B cell (primary cell): ENCODE measurements around the gene TMPRSS11D. TPM values are rescaled to one million over a fixed set of nuclear protein-coding genes. Genes with fewer than 3 reads are reported as not detected.

Experiments used
- ATAC-seq: fragments of 200-7000 bp; cut with Tn5 transposase; one replicate; pipeline ENCODE4 v1.10.0; 2021; ENCODE audit warnings: low read depth, mild to moderate bottlenecking, moderate number of reproducible peaks, moderate library complexity
- CTCF ChIA-PET: fragments of 350-600 bp; sonication (Branson Sonifier 250); formaldehyde crosslinking; loops from one replicate; lab custom pipeline; 2021; ENCODE audit warnings: antibody characterized with exemption, inconsistent platforms; lab: Charles Lee
- POLR2A ChIA-PET: fragments of 350-600 bp; sonication (Branson Sonifier 250); formaldehyde crosslinking; loops from one replicate; lab custom pipeline; 2021; ENCODE audit warnings: antibody characterized with exemption; lab: Charles Lee
- DNase-seq: peaks from one replicate; pipeline ENCODE4 v3.0.0; 2013
- H2AFZ ChIP-seq: 2 replicates; pipeline ENCODE4 v1.6.1; 2012; ENCODE audit warnings: mild to moderate bottlenecking, low read depth, low read length; ENCODE audit not compliant: insufficient read depth, poor library complexity, severe bottlenecking
- H3K27ac ChIP-seq, 2 donors: 1 replicate in 1 of 2; 2 replicates in 1 of 2; pipeline ENCODE4 v1.5.1; 2012 to 2013; ENCODE audit warnings: low read length in 2 of 2, mild to moderate bottlenecking in 2 of 2, moderate library complexity in 1 of 2
- H3K27me3 ChIP-seq, 4 experiments: fragments of 200-600 bp in 1 of 4; sonication (generic) in 1 of 4; replicated peaks in 1 of 4; 1 replicate in 2 of 4; 2 replicates in 2 of 4; pipeline versions ENCODE4 v1.6.1 to v1.7.0; 2013 to 2016; ENCODE audit warnings: low read length in 3 of 4, mild to moderate bottlenecking in 2 of 4, mixed read lengths in 1 of 4, moderate library complexity in 1 of 4; ENCODE audit not compliant: insufficient read depth in 4 of 4, control insufficient read depth in 3 of 4; ENCODE audit errors: control extremely low read depth in 1 of 4
- H3K36me3 ChIP-seq, 2 experiments: replicated peaks in 1 of 2; 1 replicate in 1 of 2; 2 replicates in 1 of 2; pipeline versions ENCODE4 v1.6.1 to v1.7.1; 2013; ENCODE audit warnings: low read length in 1 of 2; ENCODE audit not compliant: insufficient read depth in 2 of 2, control insufficient read depth in 1 of 2; ENCODE audit errors: control extremely low read depth in 1 of 2, extremely low read depth in 1 of 2
- H3K4me1 ChIP-seq, 2 donors: fragments of 200-600 bp in 1 of 2; sonication (generic) in 1 of 2; 1 replicate in 1 of 2; 2 replicates in 1 of 2; pipeline versions ENCODE4 v1.5.1 to v1.6.1; 2013 to 2017; ENCODE audit warnings: low read length in 2 of 2; ENCODE audit not compliant: control insufficient read depth in 2 of 2, insufficient read depth in 2 of 2
- H3K4me2 ChIP-seq: replicated peaks from 2 replicates; pipeline ENCODE3; 2012; ENCODE audit warnings: mild to moderate bottlenecking, low read depth, low read length; ENCODE audit not compliant: poor library complexity, severe bottlenecking
- H3K4me3 ChIP-seq, 5 experiments: fragments of 200-600 bp in 1 of 5; sonication (generic) in 1 of 5; 1 replicate in 3 of 5; 2 replicates in 2 of 5; pipeline versions ENCODE4 v1.5.1 to v1.7.0; 2011 to 2016; ENCODE audit warnings: low read length in 4 of 5, mild to moderate bottlenecking in 4 of 5, low read depth in 2 of 5, control low read depth in 1 of 5, moderate library complexity in 1 of 5; ENCODE audit not compliant: insufficient read depth in 1 of 5; ENCODE audit errors: control extremely low read depth in 1 of 5, extremely low read depth in 1 of 5
- H3K79me2 ChIP-seq: fragments of 200-600 bp; sonication (generic); one replicate; pipeline ENCODE4 v1.6.0; 2016; ENCODE audit warnings: low read length; ENCODE audit not compliant: control insufficient read depth, insufficient read depth
- H3K9ac ChIP-seq: fragments of 200-600 bp; sonication (generic); 2 replicates; pipeline ENCODE4 v1.6.1; 2017; ENCODE audit warnings: mild to moderate bottlenecking, low read length, moderate library complexity
- H3K9me3 ChIP-seq, 3 donors: one replicate each; pipeline versions ENCODE4 v1.6.1 to v1.7.1; 2013; ENCODE audit warnings: low read length in 2 of 3; ENCODE audit not compliant: control insufficient read depth in 2 of 3, insufficient read depth in 1 of 3; ENCODE audit errors: control extremely low read depth in 1 of 3
- H4K20me1 ChIP-seq: 2 replicates; pipeline ENCODE4 v1.6.0; 2012; ENCODE audit warnings: mild to moderate bottlenecking, low read length; ENCODE audit not compliant: insufficient read depth, control insufficient read depth, poor library complexity, severe bottlenecking
- H3K27ac Mint-ChIP-seq: one replicate; pipeline ENCODE4 v1.8.0; 2021; ENCODE audit warnings: mixed read lengths
- H3K27me3 Mint-ChIP-seq: one replicate; pipeline ENCODE4 v1.8.0; 2021; ENCODE audit warnings: mixed read lengths
- H3K4me1 Mint-ChIP-seq: one replicate; pipeline ENCODE4 v1.8.0; 2021; ENCODE audit warnings: mixed read lengths
- H3K4me3 Mint-ChIP-seq: one replicate; pipeline ENCODE4 v1.8.0; 2021; ENCODE audit warnings: mixed read lengths
- H3K9me3 Mint-ChIP-seq: one replicate; pipeline ENCODE4 v1.8.0; 2022; ENCODE audit warnings: mixed read lengths; ENCODE audit not compliant: insufficient read depth
- CTCF ChIP-seq: fragments of 200-600 bp; IDR thresholded peaks from one replicate; pipeline ENCODE4 v1.8.0; 2022; ENCODE audit warnings: antibody characterized with exemption, mild to moderate bottlenecking
- EZH2 ChIP-seq: IDR thresholded peaks from 2 replicates; pipeline ENCODE4 v1.6.1; 2012; ENCODE audit warnings: borderline replicate concordance, low read depth, mild to moderate bottlenecking, moderate library complexity, low read length; ENCODE audit not compliant: insufficient read depth, poor library complexity, severe bottlenecking
- WGBS: methylation state at CpG from one replicate; pipeline ENCODE4 v1.1.5; 2013; ENCODE audit warnings: missing lambda C conversion rate; ENCODE audit not compliant: insufficient coverage; 5-methylcytosine and 5-hydroxymethylcytosine counted together
- intact Hi-C: fragments of 100-400 bp; cut with micrococcal nuclease; formaldehyde crosslinking; loops from one replicate; pipeline ENCODE4 v1.10.0; 2022
- polyA plus RNA-seq: library from polyadenylated mRNA; depleted of rRNA; stranded (reverse); fragments of >200 nt; gene quantifications from 2 replicates; pipeline ENCODE4 v1.2.3, GENCODE V29; 2012
- total RNA-seq, 2 donors: library from RNA; stranded (reverse); fragments of 120-200 nt in 1 of 2; gene quantifications; 1 replicate in 1 of 2; 2 replicates in 1 of 2; pipeline versions ENCODE4 v1.2.3 to v1.2.4, GENCODE V29; 2013 to 2022

Gene TMPRSS11D
- total and polyA plus RNA-seq, 2 donors (not counting 1 experiment from before 2014, with no cell fraction given) = not detected

- CTCF ChIA-PET = no interaction called here
- no peak for DNase-seq
- POLR2A ChIA-PET = no interaction called here
- intact Hi-C loops = no loop called here
- Mint-ChIP-seq H3K27ac (no peak overlapping the region), H3K4me1 (no peaks in the 10 kb centered on the region), H3K4me3 (no peak overlapping the region), H3K9me3 (no peaks in the 10 kb centered on the region), H3K27me3 (peaks cover 6% of the 10 kb centered on the region)
- no peak overlapping the region for H2AFZ ChIP-seq
- H3K27ac ChIP-seq = no peak overlapping the region
- no peak overlapping the region for H3K4me2 ChIP-seq
- 8% methylated on average over 2 of the region's 3 CpGs for WGBS
- no peaks in the 10 kb centered on the region for H3K36me3 ChIP-seq
- no peaks in the 10 kb centered on the region for H3K27me3 ChIP-seq
- no peaks in the 10 kb centered on the region for H3K4me1 ChIP-seq
- H3K4me3 ChIP-seq = no peak overlapping the region
- H4K20me1 ChIP-seq = no peaks in the 10 kb centered on the region
- no peaks in the 10 kb centered on the region for H3K79me2 ChIP-seq
- no peak for ATAC-seq
- TF ChIP-seq CTCF (no peak), EZH2 (no peak)
- H3K9ac ChIP-seq = no peak overlapping the region
- peaks cover 0 to 11% (median 0%) of the 10 kb centered on the region in 3 donors for H3K9me3 ChIP-seq
These were observed 44.7 kb upstream of the TMPRSS11D start for GRCh38 chr4:67928546-67928945.

DNA sequence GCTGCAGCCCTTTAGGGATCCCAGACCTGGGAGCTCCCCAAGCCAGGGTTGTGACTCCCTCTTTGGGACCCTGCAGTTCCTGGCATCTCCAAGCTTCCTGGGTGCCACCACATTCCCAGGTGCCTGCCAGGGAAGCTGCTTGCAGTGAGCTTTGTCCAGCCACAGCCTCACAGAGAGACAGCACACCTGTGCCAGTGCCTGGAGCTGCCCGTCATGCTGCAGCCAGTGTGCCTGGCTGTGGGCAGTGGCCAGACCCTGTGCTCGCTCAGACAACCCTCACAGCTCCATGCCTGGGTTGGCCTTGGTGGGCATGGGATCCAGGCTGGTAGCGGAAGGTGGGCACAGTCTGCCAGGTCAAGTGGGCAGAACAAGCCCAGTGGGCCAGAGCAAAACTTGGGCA is 43.4 kb upstream of the TMPRSS11D start:
- CTCF ChIA-PET = no interaction called here
- H3K27me3 Mint-ChIP-seq = peaks cover 6% of the 10 kb centered on the region
- no peak overlapping the region for H3K9ac ChIP-seq
- no peaks in the 10 kb centered on the region for H3K9me3 Mint-ChIP-seq
- POLR2A ChIA-PET = no interaction called here
- H3K4me2 ChIP-seq = no peak overlapping the region
- no peak overlapping the region for H2AFZ ChIP-seq
- no peaks in the 10 kb centered on the region for H3K4me1 Mint-ChIP-seq
- no peak for TF ChIP-seq CTCF
- no peak for TF ChIP-seq EZH2
- DNase-seq (no peak), ATAC-seq (no peak)
- intact Hi-C loops = no loop called here
- no peak overlapping the region for H3K4me3 ChIP-seq
- no peaks in the 10 kb centered on the region for H3K36me3 ChIP-seq
- WGBS = 92% methylated on average over 3 of the region's 3 CpGs
- H3K4me1 ChIP-seq = no peaks in the 10 kb centered on the region
- H3K27ac ChIP-seq = no peak overlapping the region
- H4K20me1 ChIP-seq = no peaks in the 10 kb centered on the region
- H3K9me3 ChIP-seq = peaks cover 0 to 11% (median 0%) of the 10 kb centered on the region in 3 donors
- H3K4me3 Mint-ChIP-seq = no peak overlapping the region
- H3K27me3 ChIP-seq = no peaks in the 10 kb centered on the region
- no peaks in the 10 kb centered on the region for H3K79me2 ChIP-seq
- no peak overlapping the region for H3K27ac Mint-ChIP-seq
